ENCODE results near the gene CCDC88A.

Gene CCDC88A

GRCh38 chr2:55437515-55438390 is 18.1 kb upstream of the CCDC88A start:
- in situ Hi-C loops (cut with MboI; ENCODE audit: low sequenced_read_pairs, unreplicated experiment), result no loop called here
- TF ChIP-seq, protein P1, sequence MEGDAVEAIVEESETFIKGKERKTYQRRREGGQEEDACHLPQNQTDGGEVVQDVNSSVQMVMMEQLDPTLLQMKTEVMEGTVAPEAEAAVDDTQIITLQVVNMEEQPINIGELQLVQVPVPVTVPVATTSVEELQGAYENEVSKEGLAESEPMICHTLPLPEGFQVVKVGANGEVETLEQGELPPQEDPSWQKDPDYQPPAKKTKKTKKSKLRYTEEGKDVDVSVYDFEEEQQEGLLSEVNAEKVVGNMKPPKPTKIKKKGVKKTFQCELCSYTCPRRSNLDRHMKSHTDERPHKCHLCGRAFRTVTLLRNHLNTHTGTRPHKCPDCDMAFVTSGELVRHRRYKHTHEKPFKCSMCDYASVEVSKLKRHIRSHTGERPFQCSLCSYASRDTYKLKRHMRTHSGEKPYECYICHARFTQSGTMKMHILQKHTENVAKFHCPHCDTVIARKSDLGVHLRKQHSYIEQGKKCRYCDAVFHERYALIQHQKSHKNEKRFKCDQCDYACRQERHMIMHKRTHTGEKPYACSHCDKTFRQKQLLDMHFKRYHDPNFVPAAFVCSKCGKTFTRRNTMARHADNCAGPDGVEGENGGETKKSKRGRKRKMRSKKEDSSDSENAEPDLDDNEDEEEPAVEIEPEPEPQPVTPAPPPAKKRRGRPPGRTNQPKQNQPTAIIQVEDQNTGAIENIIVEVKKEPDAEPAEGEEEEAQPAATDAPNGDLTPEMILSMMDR (IDR thresholded peaks at IDR 0.05; ENCODE audit: borderline replicate concordance, control extremely low read depth, extremely low read depth, insufficient read depth, missing control alignments), result no peak
- no peak for DNase-seq (ENCODE audit: low spot score)

- TF ChIP-seq, protein P1 (IDR thresholded peaks at IDR 0.05; ENCODE audit: borderline replicate concordance, control extremely low read depth, extremely low read depth, insufficient read depth, missing control alignments), result peak; percentile 37
- in situ Hi-C loops (cut with MboI; ENCODE audit: low sequenced_read_pairs, unreplicated experiment), result no loop called here
- DNase-seq (ENCODE audit: low spot score), result peak; percentile 55
Measured at GRCh38 chr2:55431982-55432627, 12.4 kb upstream of the CCDC88A start.

- no peak for DNase-seq (ENCODE audit: low spot score)
- TF ChIP-seq, protein P1 (IDR thresholded peaks at IDR 0.05; ENCODE audit: borderline replicate concordance, control extremely low read depth, extremely low read depth, insufficient read depth, missing control alignments), result no peak
- in situ Hi-C loops (cut with MboI; ENCODE audit: low sequenced_read_pairs, unreplicated experiment), result no loop called here
Measured at GRCh38 chr2:55430211-55430975, 10.7 kb upstream of the CCDC88A start.

DNA sequence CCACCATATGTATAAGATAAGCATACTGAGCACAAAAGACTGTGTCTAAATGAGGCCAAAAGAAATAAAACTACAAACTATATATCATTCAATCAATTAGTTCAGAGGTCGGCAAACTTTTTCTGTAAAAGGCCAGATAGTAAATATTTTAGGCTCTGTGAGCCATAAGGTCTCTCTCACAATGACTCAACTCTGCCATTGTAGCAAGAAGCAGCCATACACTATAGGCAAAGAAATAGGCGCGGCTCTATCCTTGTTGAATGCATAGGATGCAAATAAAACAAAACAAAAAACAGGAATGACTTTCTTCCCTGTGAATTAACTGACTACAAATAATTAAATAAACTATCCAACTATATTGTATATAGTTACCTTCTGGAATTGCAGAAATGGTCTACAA is 8.6 kb upstream of the CCDC88A start:
- TF ChIP-seq, protein P1 (IDR thresholded peaks at IDR 0.05; ENCODE audit: borderline replicate concordance, control extremely low read depth, extremely low read depth, insufficient read depth, missing control alignments), result no peak
- no peak for DNase-seq (ENCODE audit: low spot score)
- in situ Hi-C loops (cut with MboI; ENCODE audit: low sequenced_read_pairs, unreplicated experiment), result no loop called here

GRCh38 chr2:55425431-55425831 is 5.8 kb upstream of the CCDC88A start:
- TF ChIP-seq, protein P1 (IDR thresholded peaks at IDR 0.05; ENCODE audit: borderline replicate concordance, control extremely low read depth, extremely low read depth, insufficient read depth, missing control alignments), result no peak
- no peak for DNase-seq (ENCODE audit: low spot score)
- in situ Hi-C loops (cut with MboI; ENCODE audit: low sequenced_read_pairs, unreplicated experiment), result no loop called here
